DOHH2 (cell line): ENCODE results near the gene SLC6A13.

Experiments
- CTCF ChIP-seq: fragments of 200-600 bp; sonication (generic); IDR thresholded peaks from one replicate; pipeline ENCODE4 v1.5.1; 2014; ENCODE audit warnings: antibody characterized with exemption, mild to moderate bottlenecking, low read depth, low read length; ENCODE audit not compliant: poor library complexity, severe bottlenecking
- EZH2phosphoT487 ChIP-seq: fragments of 200-600 bp; sonication (generic); IDR thresholded peaks from 2 replicates; pipeline ENCODE4 v1.6.1; 2017; ENCODE audit warnings: borderline replicate concordance, mild to moderate bottlenecking, antibody characterized with exemption, low read length, moderate library complexity, mixed read lengths

GRCh38 chr12:212415-212714 lies 50.3 kb downstream of the SLC6A13 start:
- TF ChIP-seq CTCF = no peak
- TF ChIP-seq EZH2phosphoT487 = no peak
